ENCODE measurements around the gene ITGA3.

The ITGA3 gene

GRCh38 chr17:50090971-50091917, 35.3 kb downstream of the ITGA3 start:
- Histone ChIP-seq H3K36me3 (ENCODE audit: control insufficient read depth, insufficient read depth, low read length) (no peaks in the 10 kb centered on the region), H3K9ac (no peak overlapping the region), H2AFZ (no peak overlapping the region), H3K4me1 (peaks cover 8% of the 10 kb centered on the region), H3K9me3 (ENCODE audit: control insufficient read depth, low read length) (no peaks in the 10 kb centered on the region), H3K4me2 (ENCODE audit: low read length) (no peak overlapping the region), H3K79me2 (peaks cover 5% of the 10 kb centered on the region), H3K27me3 (ENCODE audit: control insufficient read depth, insufficient read depth, low read length) (no peaks in the 10 kb centered on the region), H3K27ac (no peak overlapping the region), H3K4me3 (ENCODE audit: low read depth, low read length) (no peak overlapping the region)
- no peak for TF ChIP-seq CTCF (IDR thresholded peaks at IDR 0.05)

GRCh38 chr17:50091918-50092285, 36.0 kb downstream of the ITGA3 start:
- Histone ChIP-seq H3K4me2 (ENCODE audit: low read length) (no peak overlapping the region), H3K27ac (no peak overlapping the region), H3K4me3 (ENCODE audit: low read depth, low read length) (no peak overlapping the region), H2AFZ (no peak overlapping the region), H3K9ac (no peak overlapping the region), H3K4me1 (peaks cover 9% of the 10 kb centered on the region), H3K79me2 (peaks cover 5% of the 10 kb centered on the region), H3K36me3 (ENCODE audit: control insufficient read depth, insufficient read depth, low read length) (no peaks in the 10 kb centered on the region), H3K27me3 (ENCODE audit: control insufficient read depth, insufficient read depth, low read length) (no peaks in the 10 kb centered on the region), H3K9me3 (ENCODE audit: control insufficient read depth, low read length) (no peaks in the 10 kb centered on the region)
- no peak for TF ChIP-seq CTCF (IDR thresholded peaks at IDR 0.05)

- Histone ChIP-seq H3K36me3 (ENCODE audit: control insufficient read depth, insufficient read depth, low read length) (no peaks in the 10 kb centered on the region), H3K27ac (no peak overlapping the region), H2AFZ (no peak overlapping the region), H3K9ac (no peak overlapping the region), H3K4me3 (ENCODE audit: low read depth, low read length) (no peak overlapping the region), H3K4me2 (ENCODE audit: low read length) (no peak overlapping the region), H3K9me3 (ENCODE audit: control insufficient read depth, low read length) (no peaks in the 10 kb centered on the region), H3K4me1 (peaks cover 11% of the 10 kb centered on the region), H3K79me2 (peaks cover 5% of the 10 kb centered on the region), H3K27me3 (ENCODE audit: control insufficient read depth, insufficient read depth, low read length) (no peaks in the 10 kb centered on the region)
- no peak for TF ChIP-seq CTCF (IDR thresholded peaks at IDR 0.05)
Observed at GRCh38 chr17:50093246-50093645, 37.3 kb downstream of the ITGA3 start.

GRCh38 chr17:50093807-50094206, 37.9 kb downstream of the ITGA3 start:
- Histone ChIP-seq H3K9me3 (ENCODE audit: control insufficient read depth, low read length) (no peaks in the 10 kb centered on the region), H3K4me1 (peaks cover 11% of the 10 kb centered on the region), H3K27ac (peak overlapping the region; percentile 77), H3K4me2 (ENCODE audit: low read length) (peak overlapping the region; percentile 97), H3K36me3 (ENCODE audit: control insufficient read depth, insufficient read depth, low read length) (no peaks in the 10 kb centered on the region), H2AFZ (peak overlapping the region; percentile 96), H3K4me3 (ENCODE audit: low read depth, low read length) (peak overlapping the region; percentile 98), H3K27me3 (ENCODE audit: control insufficient read depth, insufficient read depth, low read length) (no peaks in the 10 kb centered on the region), H3K79me2 (peaks cover 5% of the 10 kb centered on the region), H3K9ac (no peak overlapping the region)
- no peak for TF ChIP-seq CTCF (IDR thresholded peaks at IDR 0.05)

All from parathyroid adenoma (tissue), 2 donors.